ENCODE data around the gene PCLO.
A peak's percentile ranks its signal among the peaks of the same experiment; 100 is the strongest.

PCLO gene

DNA sequence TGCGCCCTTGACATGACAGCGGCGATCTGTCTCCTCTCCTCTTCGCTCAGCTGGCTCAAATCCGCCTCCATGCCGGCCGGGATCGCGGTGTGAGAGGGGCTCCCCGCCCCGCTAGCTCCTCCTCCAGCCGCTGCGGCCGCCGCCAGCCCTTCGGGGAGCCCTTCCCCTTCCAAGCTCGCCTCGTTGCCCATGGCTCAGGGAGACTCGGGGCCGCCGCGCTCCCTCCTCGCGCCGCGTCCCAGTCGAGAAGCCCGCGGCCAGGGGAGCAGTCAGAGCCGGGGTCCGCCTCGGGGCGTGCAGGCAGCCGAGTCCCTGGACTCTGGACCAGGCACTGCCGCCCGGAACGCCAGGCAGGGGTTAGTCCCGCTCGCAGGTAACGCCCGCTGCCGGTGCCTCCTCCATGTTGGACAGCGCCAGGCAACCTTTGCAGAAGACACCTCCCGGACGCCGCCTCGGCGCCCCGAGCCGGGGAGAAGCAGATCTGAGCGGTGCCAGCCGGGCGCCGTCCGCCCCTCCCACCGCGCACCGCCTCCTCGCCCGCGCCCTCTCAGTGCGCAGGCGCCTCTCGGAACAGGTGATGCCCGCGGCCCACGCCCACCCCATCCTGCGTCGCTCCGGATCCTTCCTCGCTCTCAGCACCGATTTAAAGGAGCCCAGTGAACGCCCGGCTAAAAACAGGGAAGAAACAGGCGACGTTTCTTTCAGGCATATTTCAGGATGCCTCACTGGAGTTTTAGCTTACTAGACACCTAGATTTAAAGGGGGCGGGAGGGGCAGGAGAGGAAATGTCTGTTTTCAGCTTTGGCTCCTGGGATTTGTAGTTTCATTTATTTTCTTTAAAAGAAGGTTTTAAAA lies at the start of gene PCLO:
Gene PCLO (minus strand): TSS at position 483 of the 855 bp plus-strand sequence. CDS start 292 bp downstream, at position 191.
- Mint-ChIP-seq H3K36me3 (no peaks in the 10 kb centered on the region), H3K27ac (peak within 1 kb of the TSS; percentile 47), H3K9me3 (no peaks in the 10 kb centered on the region), H3K27me3 (peaks cover 14 to 15% of the 10 kb centered on the region in 2 donors), H3K4me1 (peaks cover 3 to 9% of the 10 kb centered on the region in 2 donors), H3K4me3 (peak within 1 kb of the TSS; percentile 66 to 73)
- DNase-seq (peak; percentile 52), ATAC-seq (replicated peaks) (peak; percentile 95 to 97)

- no peaks in the 10 kb centered on the region for H3K4me1 Mint-ChIP-seq
- ATAC-seq (replicated peaks) (no peak), DNase-seq (no peak)
- no peaks in the 10 kb centered on the region for H3K27me3 Mint-ChIP-seq
- peaks cover 0 to 2% of the 10 kb centered on the region in 2 donors for H3K9me3 Mint-ChIP-seq
- H3K27ac Mint-ChIP-seq, result no peak overlapping the region
- H3K4me3 Mint-ChIP-seq, result no peak overlapping the region
- no peaks in the 10 kb centered on the region for H3K36me3 Mint-ChIP-seq
Measured at GRCh38 chr7:83211685-83212084, 49.0 kb upstream of the PCLO start.

DNA sequence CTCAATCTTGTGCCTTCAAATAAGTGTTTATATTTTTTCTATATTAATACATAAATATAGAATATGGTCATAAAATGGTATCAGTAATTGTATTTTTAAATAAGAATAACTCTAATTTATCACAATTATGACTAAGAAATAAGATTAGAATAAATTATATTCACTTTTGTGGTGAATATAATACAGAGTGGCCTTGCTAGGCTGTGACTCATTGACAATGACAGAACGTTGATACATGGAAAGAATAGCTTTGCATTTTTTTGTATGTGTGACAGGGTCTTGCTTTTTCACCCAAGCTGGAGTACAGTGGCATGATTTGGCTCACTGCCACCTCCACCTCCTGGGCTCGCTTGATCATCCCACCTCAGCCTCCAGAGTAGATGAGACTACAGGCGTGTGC lies 47.8 kb upstream of the PCLO start:
- H3K27ac Mint-ChIP-seq, result no peak overlapping the region
- H3K4me3 Mint-ChIP-seq, result no peak overlapping the region
- no peaks in the 10 kb centered on the region for H3K36me3 Mint-ChIP-seq
- H3K4me1 Mint-ChIP-seq, result no peaks in the 10 kb centered on the region
- no peaks in the 10 kb centered on the region for H3K27me3 Mint-ChIP-seq
- DNase-seq (no peak), ATAC-seq (replicated peaks) (no peak)
- peaks cover 0 to 2% of the 10 kb centered on the region in 2 donors for H3K9me3 Mint-ChIP-seq

GRCh38 chr7:83204715-83205114 lies 42.0 kb upstream of the PCLO start:
- H3K4me1 Mint-ChIP-seq, result no peaks in the 10 kb centered on the region
- H3K4me3 Mint-ChIP-seq, result no peak overlapping the region
- DNase-seq, result no peak
- H3K27me3 Mint-ChIP-seq, result no peaks in the 10 kb centered on the region
- no peaks in the 10 kb centered on the region for H3K36me3 Mint-ChIP-seq
- peaks cover 0 to 2% of the 10 kb centered on the region in 2 donors for H3K9me3 Mint-ChIP-seq
- H3K27ac Mint-ChIP-seq, result no peak overlapping the region
- no peak for ATAC-seq (replicated peaks)

GRCh38 chr7:83201355-83201754 lies 38.7 kb upstream of the PCLO start:
- no peaks in the 10 kb centered on the region for H3K9me3 Mint-ChIP-seq

DNA sequence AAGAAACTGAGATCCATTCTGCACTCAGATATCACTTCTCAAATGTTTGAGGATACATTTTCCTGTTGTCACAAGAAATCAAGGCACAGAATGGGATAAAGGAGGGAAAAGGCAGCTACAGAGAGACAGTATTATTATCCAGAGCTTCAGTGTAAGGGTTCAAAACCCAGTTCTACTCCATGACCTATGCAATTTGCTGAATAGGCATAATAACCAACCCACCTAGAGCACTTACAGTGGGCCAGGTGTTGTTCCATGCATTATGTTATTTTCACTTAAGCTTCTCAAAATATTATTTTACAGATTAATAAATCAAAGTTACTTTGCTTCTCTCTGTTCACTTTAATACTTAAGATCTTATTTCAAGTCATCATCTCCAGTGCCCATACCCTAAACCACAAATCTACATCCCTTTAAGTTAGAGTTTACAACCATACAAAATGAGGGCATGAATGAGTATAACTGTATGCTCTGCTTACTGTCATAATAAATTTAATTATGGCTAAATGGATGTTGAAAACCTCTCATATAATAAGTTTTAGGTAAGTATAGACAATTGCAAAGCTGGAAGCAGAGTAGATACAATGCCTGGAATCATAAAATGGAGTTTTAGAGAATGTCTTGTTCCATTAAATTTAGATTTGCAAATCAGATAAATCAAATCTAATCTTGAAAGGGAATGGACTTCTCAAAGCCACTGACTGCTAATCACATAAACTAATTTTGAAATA lies 28.1 kb upstream of the PCLO start:
- Mint-ChIP-seq H3K27ac (no peak overlapping the region), H3K9me3 (no peaks in the 10 kb centered on the region), H3K4me3 (no peak overlapping the region), H3K27me3 (no peaks in the 10 kb centered on the region), H3K4me1 (no peaks in the 10 kb centered on the region), H3K36me3 (no peaks in the 10 kb centered on the region)
- DNase-seq (no peak), ATAC-seq (replicated peaks) (no peak)

More at GRCh38 chr7:83201355-83201754, 38.7 kb upstream of the PCLO start:
- Mint-ChIP-seq H3K4me1 (no peaks in the 10 kb centered on the region), H3K27me3 (no peaks in the 10 kb centered on the region), H3K4me3 (no peak overlapping the region), H3K27ac (no peak overlapping the region), H3K36me3 (no peaks in the 10 kb centered on the region)
- ATAC-seq (replicated peaks), result peak in 1 of 2 donors; percentile 31
- no peak for DNase-seq

- H3K4me3 Mint-ChIP-seq, result no peak overlapping the region
- no peaks in the 10 kb centered on the region for H3K4me1 Mint-ChIP-seq
- no peaks in the 10 kb centered on the region for H3K27me3 Mint-ChIP-seq
- no peak overlapping the region for H3K27ac Mint-ChIP-seq
- DNase-seq (no peak), ATAC-seq (replicated peaks) (no peak)
- H3K9me3 Mint-ChIP-seq, result peaks cover 15 to 17% of the 10 kb centered on the region in 2 donors
- no peaks in the 10 kb centered on the region for H3K36me3 Mint-ChIP-seq
Measured at GRCh38 chr7:83178796-83179195, 16.1 kb upstream of the PCLO start.

DNA sequence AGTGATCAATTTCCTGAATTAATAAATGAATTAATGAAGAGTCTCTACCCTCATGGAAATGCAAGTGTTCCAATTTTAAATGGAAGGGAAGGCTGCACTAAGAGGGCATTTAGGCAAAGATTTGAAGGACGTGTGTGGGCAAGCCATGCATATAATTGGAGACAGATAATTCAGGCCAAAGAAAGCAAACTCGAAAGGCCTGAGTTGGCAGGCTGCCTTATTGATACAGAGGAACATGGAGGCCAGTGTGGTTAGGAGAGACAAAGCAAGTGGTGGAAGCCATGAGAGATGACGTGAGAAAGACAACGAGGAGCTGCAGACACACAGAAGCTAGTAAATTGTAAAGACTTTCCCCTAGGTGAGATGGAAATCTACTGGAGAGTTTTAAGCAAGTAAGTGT lies 15.4 kb upstream of the PCLO start:
- no peaks in the 10 kb centered on the region for H3K27me3 Mint-ChIP-seq
- DNase-seq, result no peak
- H3K36me3 Mint-ChIP-seq, result no peaks in the 10 kb centered on the region
- H3K4me1 Mint-ChIP-seq, result no peaks in the 10 kb centered on the region
- H3K9me3 Mint-ChIP-seq, result peaks cover 11% of the 10 kb centered on the region in 2 donors
- no peak overlapping the region for H3K27ac Mint-ChIP-seq
- no peak for ATAC-seq (replicated peaks)
- H3K4me3 Mint-ChIP-seq, result no peak overlapping the region

DNA sequence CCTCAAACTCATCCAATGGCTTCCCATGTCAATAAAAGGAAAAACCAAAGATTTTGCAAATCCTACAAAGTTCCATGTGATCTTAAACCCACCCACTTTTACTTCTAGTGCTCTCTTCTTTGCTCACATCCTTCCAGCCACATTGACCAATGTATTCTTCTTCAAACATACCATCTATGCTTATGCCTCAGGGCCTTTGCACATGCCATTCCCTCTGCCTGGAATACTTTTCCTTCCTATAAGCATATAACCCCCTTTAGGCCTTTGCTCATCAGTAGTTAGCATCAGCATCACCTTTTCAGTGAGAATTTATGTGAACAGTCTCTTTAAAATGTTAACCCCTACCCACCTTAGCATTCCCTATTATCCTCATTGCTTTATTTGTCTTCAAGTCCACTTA lies 11.0 kb upstream of the PCLO start:
- ATAC-seq (replicated peaks) (no peak), DNase-seq (no peak)
- no peaks in the 10 kb centered on the region for H3K4me1 Mint-ChIP-seq
- H3K27ac Mint-ChIP-seq, result no peak overlapping the region
- H3K9me3 Mint-ChIP-seq, result peaks cover 0 to 4% of the 10 kb centered on the region in 2 donors
- no peaks in the 10 kb centered on the region for H3K27me3 Mint-ChIP-seq
- no peaks in the 10 kb centered on the region for H3K36me3 Mint-ChIP-seq
- H3K4me3 Mint-ChIP-seq, result no peak overlapping the region

- H3K27me3 Mint-ChIP-seq, result peaks cover 7 to 9% of the 10 kb centered on the region in 2 donors
- H3K9me3 Mint-ChIP-seq, result no peaks in the 10 kb centered on the region
- ATAC-seq (replicated peaks) (no peak), DNase-seq (no peak)
- no peak overlapping the region for H3K4me3 Mint-ChIP-seq
- H3K36me3 Mint-ChIP-seq, result no peaks in the 10 kb centered on the region
- peaks cover 3 to 8% of the 10 kb centered on the region in 2 donors for H3K4me1 Mint-ChIP-seq
- H3K27ac Mint-ChIP-seq, result no peak overlapping the region
Measured at GRCh38 chr7:83166781-83167180, 4.1 kb upstream of the PCLO start.

DNA sequence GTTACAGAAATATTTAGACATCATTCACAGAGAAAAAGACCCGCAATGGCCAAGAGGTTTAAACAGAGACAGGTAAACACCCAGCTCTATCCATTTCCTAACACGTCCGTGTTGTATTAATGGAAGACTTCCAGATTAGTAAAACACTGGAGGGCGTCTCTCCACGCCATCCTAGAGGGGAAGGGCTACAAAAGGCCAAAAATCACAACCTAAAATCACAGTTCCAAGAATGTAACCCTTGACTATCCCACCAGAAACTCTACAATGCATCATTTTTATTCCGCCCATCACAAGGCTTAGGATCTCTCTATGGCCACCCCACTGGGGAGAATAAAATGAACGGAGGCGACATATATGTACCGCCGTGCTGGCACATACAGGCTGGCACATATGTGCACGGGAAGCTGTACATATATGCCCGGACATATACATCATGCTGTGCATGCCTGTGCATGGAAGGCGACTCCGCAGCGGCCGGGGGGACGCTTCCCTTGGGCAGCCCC lies 734 bp downstream of the PCLO start:
- no peaks in the 10 kb centered on the region for H3K36me3 Mint-ChIP-seq
- H3K27ac Mint-ChIP-seq, result no peak overlapping the region
- DNase-seq (no peak), ATAC-seq (replicated peaks) (peak in 1 of 2 donors; percentile 23)
- no peaks in the 10 kb centered on the region for H3K9me3 Mint-ChIP-seq
- H3K4me3 Mint-ChIP-seq, result peak overlapping the region; percentile 66 to 73
- peaks cover 3 to 9% of the 10 kb centered on the region in 2 donors for H3K4me1 Mint-ChIP-seq
- H3K27me3 Mint-ChIP-seq, result peaks cover 14 to 15% of the 10 kb centered on the region in 2 donors

- ATAC-seq (replicated peaks), result no peak
- Mint-ChIP-seq H3K27ac (no peak overlapping the region), H3K9me3 (no peaks in the 10 kb centered on the region)
Measured at GRCh38 chr7:83161186-83161585, 1.5 kb downstream of the PCLO start.

DNA sequence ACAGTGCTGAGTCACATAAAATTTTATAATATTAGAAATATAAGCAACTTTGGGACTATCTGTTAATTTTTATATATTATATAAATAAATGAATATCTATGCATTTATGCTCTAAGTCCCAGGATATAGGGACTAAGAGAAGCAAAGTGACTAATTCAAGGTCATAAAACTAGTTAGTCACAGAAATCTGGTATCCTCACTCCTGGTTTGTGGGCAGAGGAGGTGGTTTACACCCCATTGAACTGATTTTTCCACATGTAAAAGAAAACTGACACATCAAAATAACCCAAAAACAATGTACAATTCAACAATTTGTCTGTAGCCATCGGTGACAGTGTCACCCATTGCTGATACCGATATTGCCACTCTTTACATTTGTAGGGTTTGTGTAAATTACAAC lies 3.0 kb downstream of the PCLO start:
- DNase-seq (no peak), ATAC-seq (replicated peaks) (no peak)
- no peak overlapping the region for H3K27ac Mint-ChIP-seq
- peaks cover 14 to 15% of the 10 kb centered on the region in 2 donors for H3K27me3 Mint-ChIP-seq
- H3K9me3 Mint-ChIP-seq, result peaks cover 2 to 4% of the 10 kb centered on the region in 2 donors
- no peak overlapping the region for H3K4me3 Mint-ChIP-seq
- no peaks in the 10 kb centered on the region for H3K36me3 Mint-ChIP-seq
- H3K4me1 Mint-ChIP-seq, result peaks cover 3 to 9% of the 10 kb centered on the region in 2 donors

More at GRCh38 chr7:83161186-83161585, 1.5 kb downstream of the PCLO start:
- H3K36me3 Mint-ChIP-seq, result no peaks in the 10 kb centered on the region
- DNase-seq, result no peak
- peaks cover 3 to 9% of the 10 kb centered on the region in 2 donors for H3K4me1 Mint-ChIP-seq
- peaks cover 14 to 15% of the 10 kb centered on the region in 2 donors for H3K27me3 Mint-ChIP-seq
- no peak overlapping the region for H3K4me3 Mint-ChIP-seq

DNA sequence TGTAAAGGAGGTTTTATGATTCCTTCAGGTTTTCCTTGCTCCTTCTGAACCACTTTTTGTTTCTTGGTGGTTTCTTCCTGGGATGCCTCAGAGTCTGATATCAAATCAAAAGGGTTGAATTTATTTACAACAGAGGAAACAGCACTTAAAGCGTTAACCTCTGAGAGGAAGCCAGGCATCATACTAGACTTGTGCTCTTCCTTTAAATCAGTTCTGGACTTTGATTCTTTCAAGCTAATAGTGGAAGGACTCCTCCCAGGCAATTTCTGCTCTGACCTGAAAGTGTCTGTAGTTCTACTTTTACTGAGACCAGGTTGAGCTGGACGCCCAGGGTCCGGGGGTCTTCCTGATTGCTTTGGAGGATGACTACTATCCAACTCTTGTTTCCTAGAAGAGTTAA lies 6.7 kb downstream of the PCLO start:
- Mint-ChIP-seq H3K4me3 (no peak overlapping the region), H3K27ac (no peak overlapping the region), H3K36me3 (no peaks in the 10 kb centered on the region), H3K27me3 (peaks cover under 1 to 3% of the 10 kb centered on the region in 2 donors), H3K9me3 (peaks cover 3 to 6% of the 10 kb centered on the region in 2 donors), H3K4me1 (no peaks in the 10 kb centered on the region)
- DNase-seq (no peak), ATAC-seq (replicated peaks) (no peak)

Data from stimulated activated naive B cell treated with anti-CD40 and anti-IgM and Interleukin-4, amounts not matched to agents 10 μg/mL and 1 μg/mL and 100 μg/mL, for 72 hours (primary cell).